ENCODE results near the gene ARAP1.

Gene ARAP1

DNA sequence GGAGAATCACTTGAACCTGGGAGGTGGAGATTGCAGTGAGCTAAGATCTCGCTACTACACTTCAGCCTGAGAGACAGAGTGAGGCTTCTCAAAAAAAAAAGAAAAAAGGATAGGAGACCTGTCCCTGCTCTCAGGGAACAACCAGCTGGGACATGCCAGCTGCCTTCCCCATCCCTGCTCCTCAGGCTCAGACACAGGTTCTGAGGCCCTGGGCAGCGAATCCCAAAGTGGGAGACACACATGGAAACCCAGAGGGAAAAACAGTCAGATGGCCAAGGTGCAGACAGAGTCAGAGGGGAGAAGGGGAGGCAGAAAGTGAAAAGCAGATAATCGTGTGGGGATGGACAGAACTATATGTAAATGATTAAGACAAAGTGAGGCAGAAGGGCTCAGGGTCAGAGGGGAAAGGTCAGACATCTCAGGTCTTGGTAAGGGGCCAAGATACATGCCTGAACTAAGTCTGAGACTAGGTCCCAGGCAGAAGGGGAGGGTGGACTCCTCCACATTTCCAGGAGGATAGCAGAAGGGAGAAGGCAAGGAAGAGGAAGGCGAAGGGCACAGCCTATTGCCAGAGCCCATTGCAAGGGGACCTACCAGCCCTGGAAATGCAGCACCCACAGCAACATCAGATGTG is 27.4 kb upstream of the ARAP1 start:
- no peak for DNase-seq (ENCODE audit: low read depth, low spot score)

DNA sequence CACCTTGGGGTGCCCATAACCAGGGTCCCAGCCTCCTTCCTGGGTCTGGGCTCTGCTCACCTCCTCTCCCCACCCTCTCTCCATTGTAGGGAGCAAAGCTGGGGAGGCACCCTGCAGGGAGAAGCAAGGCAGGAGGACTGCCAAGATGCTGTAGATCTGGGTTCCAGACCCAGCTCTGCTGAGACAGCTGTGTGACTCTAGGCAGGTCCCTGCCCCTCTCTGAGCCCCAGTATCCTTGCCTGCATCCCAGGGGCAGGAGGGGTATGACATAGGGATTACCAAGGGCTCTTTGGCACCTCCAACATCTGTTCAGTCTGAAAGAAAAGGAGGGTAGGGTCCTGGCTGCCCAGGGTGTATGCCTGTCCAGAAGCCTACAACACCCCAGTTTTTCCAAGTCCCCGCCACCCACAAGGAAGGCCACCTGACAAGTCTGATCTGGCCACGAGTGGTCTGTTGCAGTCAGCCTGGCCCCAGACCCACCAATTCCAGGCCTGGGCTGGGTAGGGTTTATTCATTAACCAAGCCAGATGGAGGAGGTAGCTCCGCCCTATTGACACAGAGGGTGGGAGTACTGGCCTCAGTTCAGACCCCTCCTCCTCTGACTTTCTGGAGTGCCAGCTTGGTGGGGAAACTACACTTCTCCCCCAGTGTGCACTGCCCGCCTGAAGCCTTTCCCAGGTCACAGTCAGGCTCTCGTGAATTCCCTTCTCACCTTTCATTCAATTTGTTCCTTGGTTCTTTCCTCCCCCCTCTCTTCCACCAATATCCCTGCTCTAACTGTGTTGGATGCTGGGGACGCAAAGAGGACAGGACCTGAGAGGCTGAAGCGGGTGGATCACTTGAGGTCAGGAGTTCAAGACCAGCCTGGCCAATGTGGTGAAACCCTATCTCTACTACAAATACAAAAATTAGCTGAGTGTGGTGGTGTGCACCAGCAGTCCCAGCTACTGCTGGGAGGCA is 26.6 kb upstream of the ARAP1 start:
- no peak for DNase-seq (ENCODE audit: low read depth, low spot score)

DNA sequence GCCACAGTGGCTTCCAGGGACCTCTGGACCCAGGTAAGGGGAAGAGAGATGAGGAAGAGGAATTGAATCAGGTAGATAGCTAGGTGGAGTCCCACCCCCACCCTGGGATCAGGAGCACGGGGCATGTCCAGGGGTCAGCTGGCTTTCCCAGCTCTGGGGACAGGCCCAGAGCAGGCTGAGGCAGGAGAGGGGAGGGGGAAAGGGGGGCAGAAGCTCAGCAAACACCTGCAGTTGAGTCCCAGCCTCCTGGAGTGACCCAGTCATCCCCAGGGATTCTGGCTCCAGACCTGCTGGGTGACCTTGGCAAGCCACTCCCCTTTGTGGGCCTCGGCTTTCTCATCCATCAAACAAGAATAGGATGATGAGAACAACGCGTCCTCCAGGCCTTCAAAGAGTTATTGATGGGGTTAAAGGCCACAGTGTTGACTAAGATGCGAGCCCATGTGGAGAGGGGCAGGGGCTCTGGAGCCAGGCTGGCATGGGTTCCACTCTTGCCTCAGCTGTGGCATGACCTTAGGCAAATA is 25.6 kb upstream of the ARAP1 start:
- DNase-seq (ENCODE audit: low read depth, low spot score) = no peak

DNA sequence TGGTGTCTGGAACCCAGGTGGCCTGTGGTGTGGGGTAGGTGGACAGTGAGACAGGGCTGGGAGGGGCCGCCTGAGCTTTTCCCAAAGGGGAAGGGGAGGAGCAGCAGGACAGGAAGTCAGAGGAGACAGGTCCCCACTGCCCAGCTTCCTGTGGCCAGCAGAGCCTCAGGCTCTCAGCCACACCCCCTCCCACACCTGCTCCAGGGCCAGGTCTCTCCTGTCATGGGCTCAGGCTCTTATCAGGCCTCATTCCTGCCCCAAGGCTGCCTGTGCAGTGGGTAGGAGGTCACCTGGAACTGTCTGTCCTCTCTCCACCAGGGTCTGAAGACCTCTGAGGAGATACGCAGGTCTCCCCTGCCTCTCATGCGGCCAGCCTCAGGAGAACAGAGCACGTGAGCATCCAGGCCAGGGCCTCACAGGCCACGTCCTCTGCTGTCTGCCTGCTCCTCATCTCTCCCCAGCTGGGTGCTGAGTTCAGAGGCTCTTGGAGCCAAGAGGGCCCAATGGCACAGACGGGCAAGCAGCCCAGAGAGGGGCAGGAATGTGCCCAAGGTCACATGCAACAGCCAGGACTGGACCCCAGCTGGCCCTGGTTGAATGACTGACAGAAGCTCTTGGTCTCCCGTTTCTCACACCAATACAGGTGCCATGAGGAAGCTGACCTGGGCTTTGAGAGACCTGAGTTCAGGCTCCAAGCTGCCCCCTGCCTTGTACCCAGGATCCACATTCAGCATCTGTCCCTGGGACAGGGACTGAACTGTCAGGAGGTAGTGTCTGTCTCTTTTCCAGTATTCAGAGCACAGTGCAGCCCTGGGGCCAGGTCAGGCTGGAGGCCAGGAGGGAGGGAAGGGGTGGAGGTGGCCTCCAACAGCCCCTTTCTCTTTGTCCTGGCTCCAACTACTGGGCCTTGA is 24.9 kb upstream of the ARAP1 start:
- DNase-seq (ENCODE audit: low read depth, low spot score) = no peak

DNA sequence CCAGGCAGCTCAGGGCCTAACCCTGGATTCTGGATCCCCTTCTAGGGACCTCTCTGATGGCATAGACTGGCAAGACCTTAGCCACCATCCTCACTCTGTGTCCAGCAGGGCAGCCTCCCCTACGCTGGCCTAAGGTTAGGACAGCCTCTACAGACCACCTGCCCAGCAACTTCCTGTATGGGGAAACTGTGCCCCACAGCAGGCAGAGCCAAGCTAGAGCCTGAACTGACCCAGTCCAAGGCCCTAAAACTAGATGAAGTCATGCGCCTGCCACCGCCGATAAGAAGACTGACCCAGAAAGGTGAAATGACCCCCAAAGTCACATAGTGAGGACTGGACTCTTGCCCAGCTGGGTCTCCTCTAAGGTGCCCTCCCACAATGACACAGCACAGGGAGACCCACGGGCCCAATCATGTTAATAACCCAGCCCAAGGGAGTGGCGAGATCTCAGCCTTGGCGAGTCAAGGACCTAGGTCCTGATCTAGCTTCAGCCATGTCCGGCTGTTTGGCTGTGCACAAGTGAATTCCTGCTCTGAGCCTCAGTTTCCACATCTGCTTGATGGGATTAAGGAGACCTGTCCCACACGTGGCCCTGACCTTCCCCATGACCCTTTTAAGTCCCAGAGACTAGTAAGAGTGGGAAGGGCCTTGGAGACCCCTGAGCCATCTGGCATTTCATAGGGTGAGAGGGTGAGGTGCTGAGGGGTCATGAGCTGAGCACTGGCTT is 24.1 kb upstream of the ARAP1 start:
- DNase-seq (ENCODE audit: low read depth, low spot score) = no peak

DNA sequence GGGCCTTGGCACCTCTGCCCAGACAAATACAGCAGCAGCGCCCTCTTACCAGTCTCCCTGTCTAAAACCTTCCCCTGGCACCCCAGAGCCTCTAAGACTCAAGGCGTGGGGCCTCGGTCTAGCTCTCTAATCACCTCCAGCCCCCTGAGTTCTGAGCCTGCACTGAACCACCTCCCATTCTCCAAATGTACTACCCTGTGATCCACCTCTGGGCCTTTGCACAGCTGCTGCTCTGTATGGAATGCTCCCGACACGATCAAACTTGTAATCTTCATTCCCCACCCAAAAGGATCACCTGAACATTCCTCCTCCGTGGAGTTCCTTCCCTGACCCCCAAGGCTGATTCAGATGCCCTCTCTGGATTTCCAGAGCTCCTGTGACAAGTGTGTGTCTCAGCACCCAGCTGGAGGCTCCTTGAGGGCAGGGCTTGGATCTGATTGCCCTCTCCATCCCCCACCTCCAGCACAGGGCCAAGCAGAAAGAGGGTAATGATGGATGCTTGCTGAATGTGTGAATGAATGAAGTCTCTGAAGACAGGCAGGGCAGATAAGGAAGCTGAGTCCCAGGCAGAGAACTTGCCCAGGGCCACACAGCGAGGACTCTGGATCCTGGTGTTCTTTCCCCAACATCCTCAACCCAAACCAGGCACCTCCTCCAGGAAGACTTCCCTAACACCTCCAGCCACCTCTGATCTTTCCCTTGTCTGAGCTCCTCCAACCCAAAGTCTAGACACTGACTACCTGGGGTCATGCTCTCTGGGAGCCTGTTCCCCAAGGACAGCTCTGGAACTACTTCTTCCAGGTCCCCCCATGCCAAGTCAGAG is 23.3 kb upstream of the ARAP1 start:
- DNase-seq (ENCODE audit: low read depth, low spot score) = no peak

DNA sequence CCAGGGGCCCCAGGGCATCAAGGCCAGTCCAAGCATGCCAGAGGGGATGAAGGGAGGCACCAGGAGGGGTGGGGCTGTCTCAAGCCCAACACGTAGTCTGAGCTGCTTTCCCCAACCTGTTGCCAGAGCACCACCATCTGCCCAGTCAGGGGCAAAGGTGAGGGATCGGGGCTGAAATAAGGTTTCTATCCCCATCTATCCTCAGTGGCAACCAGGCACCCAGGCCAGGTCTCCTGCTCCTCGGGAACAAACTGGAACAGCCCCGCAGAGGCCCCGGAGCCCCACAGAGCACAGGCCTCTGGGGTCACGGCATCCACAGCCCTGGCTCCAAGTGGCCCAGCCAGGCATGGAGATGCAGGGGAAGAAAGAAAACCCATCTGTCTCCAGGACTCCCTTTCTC is 22.3 kb upstream of the ARAP1 start:
- DNase-seq (ENCODE audit: low read depth, low spot score) = no peak

DNA sequence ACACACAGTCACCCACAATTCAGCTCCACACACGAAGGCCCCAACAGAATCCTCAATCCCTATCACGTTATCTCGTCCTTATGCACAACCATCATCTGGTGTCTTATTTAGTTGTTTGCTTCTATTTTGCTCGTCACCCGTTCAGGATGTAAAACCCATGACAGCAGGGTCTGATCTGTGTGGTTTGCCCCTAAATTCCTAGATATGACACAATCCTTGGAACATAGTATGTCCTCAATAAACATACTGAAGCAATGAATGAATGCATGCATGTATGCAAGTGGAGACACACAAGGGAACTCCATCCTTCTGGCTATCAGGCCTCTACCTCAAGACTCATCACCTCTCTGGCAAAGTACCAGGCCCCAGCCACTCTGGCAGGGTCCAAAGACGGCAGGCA is 21.5 kb upstream of the ARAP1 start:
- DNase-seq (ENCODE audit: low read depth, low spot score) = no peak

DNA sequence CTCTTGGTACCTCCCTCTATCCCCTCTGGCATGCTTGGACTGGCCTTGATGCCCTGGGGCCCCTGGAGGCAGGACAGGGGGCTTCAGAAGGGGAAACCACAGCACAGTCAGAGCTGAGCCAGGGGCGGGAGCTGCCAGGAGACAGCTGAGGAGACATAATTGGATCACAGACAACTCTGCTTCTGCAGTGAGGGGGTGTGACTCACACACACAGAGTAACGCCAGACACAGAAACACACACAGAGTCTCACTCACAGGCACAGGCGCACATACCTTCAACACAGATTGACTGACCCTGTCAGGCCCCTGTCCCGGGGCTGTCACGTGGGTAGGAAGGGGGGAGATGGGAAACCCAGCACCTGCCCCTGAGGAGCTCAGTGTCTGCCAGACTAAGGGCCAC is 21.1 kb upstream of the ARAP1 start:
- DNase-seq (ENCODE audit: low read depth, low spot score) = no peak

DNA sequence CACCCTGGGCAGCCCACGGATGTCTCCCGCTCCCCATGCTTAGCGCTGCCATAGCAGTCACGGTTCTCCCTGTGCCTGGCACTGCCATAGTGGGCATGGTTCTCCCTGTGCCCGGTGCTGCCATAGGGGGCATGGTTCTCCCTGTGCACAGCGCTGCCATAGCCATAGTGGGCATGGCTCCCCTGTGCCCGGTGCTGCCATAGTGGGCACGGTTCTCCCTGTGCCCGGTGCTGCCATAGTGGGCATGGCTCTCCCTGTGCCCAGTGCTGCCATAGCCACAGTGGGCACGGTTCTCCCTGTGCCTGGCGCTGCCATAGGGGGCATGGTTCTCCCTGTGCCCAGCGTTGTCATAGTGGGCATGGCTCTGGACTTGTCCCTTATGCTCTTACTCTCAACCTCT is 19.9 kb upstream of the ARAP1 start:
- no peak for DNase-seq (ENCODE audit: low read depth, low spot score)

DNA sequence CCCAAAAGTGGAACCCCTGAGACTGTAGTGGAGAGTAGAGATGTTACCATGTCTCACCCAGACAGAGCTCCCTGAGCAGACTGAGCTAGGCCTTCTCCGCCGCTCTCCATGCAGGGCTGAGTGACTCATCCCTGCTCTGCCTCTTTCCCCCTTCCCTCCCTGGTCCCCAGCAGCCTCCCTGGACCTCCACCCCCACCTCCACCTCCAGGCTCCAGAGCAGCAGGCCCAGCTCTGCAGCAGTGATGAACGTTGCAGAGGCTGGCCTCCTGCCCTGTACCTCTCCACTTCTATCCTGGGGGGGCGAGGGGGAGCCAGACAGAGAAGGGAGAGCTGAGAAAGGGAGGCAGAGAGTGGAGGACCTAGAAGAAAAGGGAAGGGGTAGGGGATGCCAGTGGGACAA is 19.3 kb upstream of the ARAP1 start:
- no peak for DNase-seq (ENCODE audit: low read depth, low spot score)

DNA sequence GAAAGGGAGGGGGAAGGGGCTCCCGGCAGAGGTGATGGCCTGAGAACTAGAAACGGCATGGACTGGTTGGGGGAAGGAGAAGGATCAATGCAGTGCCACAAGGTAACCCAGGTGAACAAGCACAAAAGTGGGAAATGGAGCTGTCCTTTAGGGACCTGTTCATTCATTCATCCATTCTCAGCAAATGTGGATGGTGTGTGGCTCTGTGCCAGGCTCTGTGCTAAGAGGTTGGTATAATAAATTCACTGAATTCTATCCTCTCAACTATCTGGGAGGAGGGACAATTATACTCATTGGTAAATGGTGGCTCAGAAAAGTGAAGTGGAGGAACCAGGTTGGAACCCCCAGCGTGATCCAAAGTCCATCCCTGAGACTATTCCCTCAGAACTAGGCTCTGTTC is 18.6 kb upstream of the ARAP1 start:
- DNase-seq (ENCODE audit: low read depth, low spot score) = no peak

DNA sequence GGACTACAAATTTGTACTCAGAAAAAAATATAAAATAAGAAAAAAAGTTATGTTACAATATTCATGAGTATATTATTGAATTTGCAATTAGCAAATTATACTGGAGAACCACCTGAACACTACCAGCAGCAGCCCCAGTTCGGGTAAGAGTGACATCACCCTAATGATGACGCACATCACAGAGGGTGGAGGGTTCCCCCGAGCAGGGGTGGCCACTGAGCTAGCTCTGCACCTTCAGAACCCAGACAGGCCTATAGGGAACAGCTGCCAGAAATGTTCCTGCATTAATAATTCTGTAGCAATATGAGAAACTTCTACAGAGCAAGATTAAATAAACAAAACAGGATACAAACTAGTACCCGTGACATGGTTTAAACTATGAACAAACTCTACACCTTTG is 17.5 kb upstream of the ARAP1 start:
- DNase-seq (ENCODE audit: low read depth, low spot score) = no peak

DNA sequence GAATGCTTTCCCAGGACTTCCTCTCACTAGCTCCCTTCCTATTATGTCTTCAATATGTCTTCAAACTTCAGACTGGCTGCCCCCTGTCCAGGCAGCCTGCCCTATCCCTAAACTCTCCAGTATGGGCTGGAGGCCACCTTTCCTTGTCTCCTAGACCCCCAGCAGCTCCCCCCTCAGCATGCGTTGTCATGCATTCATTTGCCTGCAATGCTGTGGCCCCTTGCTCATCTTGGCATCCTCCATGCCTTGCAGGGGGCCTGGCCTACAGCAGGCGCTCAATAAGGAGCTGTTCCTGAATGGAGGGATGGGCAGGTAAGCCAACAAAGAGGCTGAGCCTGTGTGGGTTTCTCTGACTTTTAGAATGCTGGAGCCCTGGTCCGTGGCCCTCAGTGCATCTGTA is 16.4 kb upstream of the ARAP1 start:
- DNase-seq (ENCODE audit: low read depth, low spot score) = no peak

DNA sequence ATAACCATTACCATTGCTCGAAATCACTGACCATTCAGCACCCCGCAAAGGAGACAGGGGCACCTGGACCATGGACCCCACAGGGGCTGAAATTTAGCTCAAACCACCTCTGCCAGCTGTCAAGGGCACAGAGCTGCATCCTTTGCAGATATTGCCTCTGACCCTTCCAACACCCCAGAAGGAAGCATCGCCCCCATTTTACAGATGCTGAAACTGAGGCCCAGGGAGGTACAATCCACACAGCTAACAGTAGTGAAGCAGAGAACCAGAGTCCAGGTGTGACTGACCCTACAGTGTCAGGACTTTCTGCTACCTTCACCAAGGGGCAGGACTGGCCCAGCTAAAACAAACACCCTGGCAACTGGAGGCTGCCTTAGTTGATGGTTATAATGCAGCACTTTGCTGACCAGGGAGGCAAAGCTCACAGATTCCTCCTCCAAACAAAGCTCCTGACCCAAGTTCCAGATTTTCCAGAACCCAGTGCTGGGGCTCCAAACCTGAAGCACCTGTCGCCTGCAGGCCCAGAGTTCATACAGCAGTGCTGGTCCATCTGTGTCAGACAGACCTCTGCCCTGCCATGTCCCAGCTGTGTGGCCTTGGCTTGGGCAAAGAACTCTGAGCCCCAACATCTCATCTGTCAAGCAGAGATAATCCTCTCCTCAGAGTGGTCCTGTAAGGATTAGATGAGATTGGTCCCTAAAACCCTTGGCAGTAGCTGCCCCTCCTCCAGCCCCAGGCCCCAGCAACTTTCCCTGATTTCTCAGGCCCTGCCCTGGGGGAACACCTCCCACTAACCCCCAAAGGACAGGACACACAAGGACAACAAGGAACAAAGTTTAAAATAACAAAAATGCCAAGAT is 15.2 kb upstream of the ARAP1 start:
- DNase-seq (ENCODE audit: low read depth, low spot score) = no peak

DNA sequence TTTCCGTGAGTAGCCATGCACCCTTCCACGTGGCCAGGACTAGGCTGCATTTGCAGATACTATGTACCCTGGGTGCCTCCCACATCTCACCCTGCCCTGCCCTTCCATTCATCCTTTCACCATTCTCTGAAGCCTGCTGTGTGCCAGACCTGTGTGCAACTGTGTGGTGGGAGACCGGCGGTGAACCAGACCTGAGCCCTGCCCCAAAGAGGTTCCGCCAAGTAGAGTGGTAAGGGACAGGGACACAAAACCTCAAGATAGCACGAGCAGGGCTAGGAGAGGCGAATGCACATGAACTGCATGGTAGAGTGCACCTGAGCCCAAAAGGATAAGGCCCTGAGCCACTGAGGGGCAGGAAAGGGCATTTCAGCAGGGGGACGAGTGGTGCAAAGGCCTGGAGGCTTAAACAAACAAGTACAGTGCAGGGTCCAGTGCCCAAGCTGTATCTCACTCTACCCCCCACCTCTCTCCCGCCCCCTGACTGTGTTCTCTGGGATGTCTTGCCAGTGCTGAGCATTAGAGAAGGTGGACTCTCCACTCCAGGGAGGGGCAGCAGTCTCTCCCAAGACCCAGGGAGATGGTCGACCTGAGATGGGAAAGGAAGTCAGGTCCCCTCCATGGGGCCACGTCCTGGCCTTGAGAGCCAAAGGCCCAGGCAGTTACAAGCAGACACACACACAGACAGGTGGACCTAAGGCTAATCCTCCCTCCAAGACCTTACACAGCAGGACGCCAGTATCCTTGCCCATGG is 14.1 kb upstream of the ARAP1 start:
- no peak for DNase-seq (ENCODE audit: low read depth, low spot score)

DNA sequence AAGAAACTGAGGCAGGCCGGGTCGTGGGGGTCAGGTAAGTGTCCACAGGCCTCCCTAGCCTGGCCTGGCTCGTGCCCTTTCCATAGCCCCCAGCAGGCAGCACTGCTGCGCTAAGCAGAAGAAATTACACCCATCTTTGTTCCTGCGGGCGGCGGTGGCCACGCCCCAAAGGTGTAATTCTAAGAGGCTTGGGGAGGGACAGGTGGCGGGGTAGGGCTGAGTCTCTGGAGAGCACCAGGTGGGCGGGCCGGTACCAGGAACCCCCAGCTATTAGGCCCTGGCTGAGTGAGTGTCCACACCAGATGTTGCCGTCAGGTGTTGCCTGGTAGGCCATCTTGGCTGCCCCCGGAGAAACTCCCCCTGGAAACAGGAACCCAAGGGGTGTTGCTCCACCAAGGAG is 12.3 kb upstream of the ARAP1 start:
- DNase-seq (ENCODE audit: low read depth, low spot score) = no peak

DNA sequence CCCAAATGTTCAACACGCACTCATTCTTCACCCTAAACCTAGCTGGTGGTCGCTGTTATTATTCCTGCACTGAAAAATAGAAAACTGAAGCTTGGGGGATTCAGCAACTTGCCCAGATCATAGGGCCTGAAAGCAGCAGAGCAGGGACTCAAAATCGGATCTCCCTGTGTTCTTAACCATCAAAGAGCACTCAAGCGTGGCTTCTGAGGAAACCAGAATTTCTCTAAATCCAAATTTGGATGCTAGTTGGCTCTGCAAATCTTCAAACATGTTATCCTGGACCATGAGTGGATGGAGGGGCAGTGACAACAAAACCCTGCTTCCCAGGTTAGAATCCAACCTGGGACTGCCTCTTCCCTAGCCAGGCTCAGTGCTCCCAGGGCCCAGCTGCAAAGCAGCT is 11.6 kb upstream of the ARAP1 start:
- no peak for DNase-seq (ENCODE audit: low read depth, low spot score)

Measured in brain pericyte (primary cell).